Thyroid gland (tissue), 4 donors: ENCODE measurements around the gene LMTK2.

Source experiments
- POLR2A ChIP-seq, 2 donors: fragments of 450-650 bp; IDR thresholded peaks; one replicate each; pipeline ENCODE4 v1.6.1; 2017; ENCODE audit warnings: antibody characterized with exemption in 2 of 2, mild to moderate bottlenecking in 2 of 2, moderate library complexity in 1 of 2
- TF ChIP-seq, protein P1 (sequence below), 6 experiments: fragments of 200-600 bp in 3 of 6; fragments of 450-650 bp in 3 of 6; sonication (generic) in 3 of 6; IDR thresholded peaks; one replicate each; pipeline ENCODE4 v1.5.1; 2016 to 2019; ENCODE audit warnings: antibody characterized with exemption in 6 of 6, mild to moderate bottlenecking in 2 of 6, inconsistent platforms in 1 of 6, moderate library complexity in 1 of 6

DNA sequence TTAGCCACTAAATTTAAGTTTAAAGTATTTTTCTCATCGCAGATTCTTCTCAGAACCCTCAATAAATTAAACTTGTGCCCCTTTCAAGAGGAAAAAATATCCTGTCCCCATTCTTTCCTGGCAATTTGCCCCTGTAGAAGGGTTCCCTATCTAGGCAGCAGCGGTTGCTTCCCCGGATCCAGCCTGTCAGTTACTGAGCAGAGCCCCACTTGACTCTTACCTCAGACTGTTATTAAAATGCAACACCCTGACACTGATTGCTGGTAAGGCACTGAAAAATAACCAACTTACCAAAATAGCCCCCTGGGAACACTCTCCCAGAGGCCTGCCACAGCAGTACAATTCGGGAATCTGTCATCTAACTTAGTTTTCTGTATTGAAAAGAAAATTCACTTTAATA lies 13.9 kb downstream of the LMTK2 start:
- TF ChIP-seq POLR2A (IDR thresholded peaks at IDR 0.05): no peak
- TF ChIP-seq, protein P1, sequence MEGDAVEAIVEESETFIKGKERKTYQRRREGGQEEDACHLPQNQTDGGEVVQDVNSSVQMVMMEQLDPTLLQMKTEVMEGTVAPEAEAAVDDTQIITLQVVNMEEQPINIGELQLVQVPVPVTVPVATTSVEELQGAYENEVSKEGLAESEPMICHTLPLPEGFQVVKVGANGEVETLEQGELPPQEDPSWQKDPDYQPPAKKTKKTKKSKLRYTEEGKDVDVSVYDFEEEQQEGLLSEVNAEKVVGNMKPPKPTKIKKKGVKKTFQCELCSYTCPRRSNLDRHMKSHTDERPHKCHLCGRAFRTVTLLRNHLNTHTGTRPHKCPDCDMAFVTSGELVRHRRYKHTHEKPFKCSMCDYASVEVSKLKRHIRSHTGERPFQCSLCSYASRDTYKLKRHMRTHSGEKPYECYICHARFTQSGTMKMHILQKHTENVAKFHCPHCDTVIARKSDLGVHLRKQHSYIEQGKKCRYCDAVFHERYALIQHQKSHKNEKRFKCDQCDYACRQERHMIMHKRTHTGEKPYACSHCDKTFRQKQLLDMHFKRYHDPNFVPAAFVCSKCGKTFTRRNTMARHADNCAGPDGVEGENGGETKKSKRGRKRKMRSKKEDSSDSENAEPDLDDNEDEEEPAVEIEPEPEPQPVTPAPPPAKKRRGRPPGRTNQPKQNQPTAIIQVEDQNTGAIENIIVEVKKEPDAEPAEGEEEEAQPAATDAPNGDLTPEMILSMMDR (IDR thresholded peaks at IDR 0.05): no peak
